Mesenchymal stem cell (in vitro differentiated cells and primary cell): ENCODE data around the gene TMEM108.

Source experiments
- DNase-seq: peaks from one replicate; pipeline ENCODE4 v3.0.0-alpha.2; 2013
- H2AFZ ChIP-seq: one replicate; pipeline ENCODE4 v1.6.1; 2013; ENCODE audit warnings: low read depth, mild to moderate bottlenecking, control low read depth, inconsistent platforms, low read length, moderate library complexity
- H2AK5ac ChIP-seq: 2 replicates; pipeline ENCODE4 v1.6.1; 2013; ENCODE audit warnings: low read length, moderate library complexity, mild to moderate bottlenecking, inconsistent platforms; ENCODE audit not compliant: severe bottlenecking
- H2BK120ac ChIP-seq: one replicate; pipeline ENCODE4 v1.6.1; 2013; ENCODE audit warnings: low read depth, mild to moderate bottlenecking, inconsistent platforms, low read length, moderate library complexity
- H2BK12ac ChIP-seq, 2 experiments: one replicate each; pipeline ENCODE4 v1.6.1; 2013; ENCODE audit warnings: inconsistent platforms in 2 of 2, low read length in 2 of 2, mild to moderate bottlenecking in 2 of 2, moderate library complexity in 2 of 2, control low read depth in 1 of 2
- H2BK15ac ChIP-seq: one replicate; pipeline ENCODE4 v1.6.1; 2013; ENCODE audit warnings: mild to moderate bottlenecking, low read depth, inconsistent platforms; ENCODE audit not compliant: poor library complexity, severe bottlenecking
- H2BK5ac ChIP-seq: 2 replicates; pipeline ENCODE4 v1.6.1; 2013; ENCODE audit warnings: low read depth, mild to moderate bottlenecking, low read length, control low read depth, inconsistent platforms; ENCODE audit not compliant: poor library complexity, severe bottlenecking
- H3K14ac ChIP-seq, 2 experiments: one replicate each; pipeline ENCODE4 v1.6.1; 2013; ENCODE audit warnings: inconsistent platforms in 2 of 2, low read length in 2 of 2, control low read depth in 1 of 2, mild to moderate bottlenecking in 1 of 2, moderate library complexity in 1 of 2
- H3K18ac ChIP-seq, 2 experiments: one replicate each; pipeline ENCODE4 v1.6.1; 2013; ENCODE audit warnings: inconsistent platforms in 2 of 2, low read length in 2 of 2, control low read depth in 1 of 2, low read depth in 1 of 2, mild to moderate bottlenecking in 1 of 2
- H3K23ac ChIP-seq, 2 experiments: one replicate each; pipeline ENCODE4 v1.6.1; 2013; ENCODE audit warnings: inconsistent platforms in 2 of 2, low read length in 2 of 2, mild to moderate bottlenecking in 2 of 2, moderate library complexity in 2 of 2, control low read depth in 1 of 2
- H3K27ac ChIP-seq: 2 replicates; pipeline ENCODE4 v1.5.1; 2013; ENCODE audit warnings: mild to moderate bottlenecking, moderate library complexity, low read length, control low read depth, inconsistent platforms; ENCODE audit not compliant: poor library complexity, severe bottlenecking
- H3K27me3 ChIP-seq, 2 experiments: 2 replicates each; pipeline versions ENCODE4 v1.6.1 to v1.7.0; 2013; ENCODE audit warnings: low read length in 2 of 2, mild to moderate bottlenecking in 2 of 2, moderate library complexity in 2 of 2, control low read depth in 1 of 2, inconsistent platforms in 1 of 2; ENCODE audit not compliant: control insufficient read depth in 1 of 2, insufficient read depth in 1 of 2
- H3K36me3 ChIP-seq, 2 experiments: 2 replicates each; pipeline versions ENCODE4 v1.6.1 to v1.7.0; 2013; ENCODE audit warnings: low read length in 2 of 2, control low read depth in 1 of 2, inconsistent platforms in 1 of 2, low read depth in 1 of 2, mild to moderate bottlenecking in 1 of 2; ENCODE audit not compliant: insufficient read depth in 2 of 2, control insufficient read depth in 1 of 2
- H3K4ac ChIP-seq, 2 experiments: one replicate each; pipeline ENCODE4 v1.6.1; 2013; ENCODE audit warnings: inconsistent platforms in 2 of 2, low read length in 2 of 2, mild to moderate bottlenecking in 2 of 2, moderate library complexity in 2 of 2, control low read depth in 1 of 2, low read depth in 1 of 2
- H3K4me1 ChIP-seq: 2 replicates; pipeline ENCODE4 v1.6.1; 2013; ENCODE audit warnings: low read depth, low read length, control low read depth; ENCODE audit not compliant: control insufficient read depth, insufficient read depth
- H3K4me2 ChIP-seq: 2 replicates; pipeline ENCODE4 v1.6.1; 2013; ENCODE audit warnings: low read length, mild to moderate bottlenecking, inconsistent platforms; ENCODE audit not compliant: poor library complexity, severe bottlenecking
- H3K4me3 ChIP-seq, 2 experiments: 2 replicates each; pipeline versions ENCODE4 v1.5.1 to v1.7.0; 2013; ENCODE audit warnings: low read length in 2 of 2, mild to moderate bottlenecking in 2 of 2, control low read depth in 1 of 2, low read depth in 1 of 2; ENCODE audit not compliant: insufficient read depth in 1 of 2
- H3K79me1 ChIP-seq: replicated peaks from 2 replicates; pipeline ENCODE4 v1.6.1; 2013; ENCODE audit warnings: mild to moderate bottlenecking, control low read depth, low read length, inconsistent platforms; ENCODE audit not compliant: poor library complexity, severe bottlenecking
- H3K9ac ChIP-seq: 2 replicates; pipeline ENCODE4 v1.7.0; 2013; ENCODE audit warnings: mild to moderate bottlenecking, low read length, moderate library complexity
- H3K9me3 ChIP-seq: 2 replicates; pipeline ENCODE4 v1.7.0; 2013; ENCODE audit warnings: mild to moderate bottlenecking, low read length; ENCODE audit not compliant: control insufficient read depth
- H4K8ac ChIP-seq: one replicate; pipeline ENCODE4 v1.6.1; 2013; ENCODE audit warnings: inconsistent platforms, mild to moderate bottlenecking, low read length, moderate library complexity
- H4K91ac ChIP-seq: one replicate; pipeline ENCODE4 v1.6.1; 2013; ENCODE audit warnings: mild to moderate bottlenecking, low read length, inconsistent platforms
- WGBS: methylation state at CpG from one replicate; pipeline ENCODE4 v1.1.7; 2013; ENCODE audit warnings: mixed read lengths; 5-methylcytosine and 5-hydroxymethylcytosine counted together

TMEM108 gene

DNA sequence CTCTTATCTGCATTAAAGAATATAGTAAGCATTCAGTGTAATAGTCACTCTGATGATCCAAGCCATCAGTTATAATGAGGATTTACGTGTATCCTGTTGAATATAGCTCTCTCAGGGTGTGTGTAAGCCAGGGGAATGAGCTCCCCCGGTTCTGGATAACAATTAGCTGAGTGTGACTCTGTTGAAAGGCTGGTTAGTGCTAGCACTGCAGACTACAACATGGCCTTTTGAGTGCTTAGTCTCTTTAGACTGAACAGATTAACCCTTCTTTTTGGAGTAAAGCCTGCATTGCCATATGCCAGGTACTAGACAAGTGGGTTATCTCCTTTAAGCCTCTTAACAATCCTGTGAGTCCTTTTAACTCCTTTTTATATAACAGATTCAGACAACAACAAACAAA is 119.5 kb downstream of the TMEM108 start:
- Histone ChIP-seq H3K4me1 (no peaks in the 10 kb centered on the region), H3K4me3 (no peak overlapping the region), H3K27me3 (peaks cover 0 to 2% of the 10 kb centered on the region in 2 experiments), H2BK12ac (no peak overlapping the region), H3K14ac (no peak overlapping the region), H4K91ac (no peak overlapping the region), H3K4me2 (no peak overlapping the region), H4K8ac (no peak overlapping the region), H3K23ac (no peak overlapping the region), H3K9ac (no peak overlapping the region), H3K4ac (no peak overlapping the region), H2BK15ac (no peak overlapping the region), H2AK5ac (no peak overlapping the region), H3K36me3 (no peaks in the 10 kb centered on the region), H2AFZ (no peak overlapping the region), H2BK120ac (no peak overlapping the region), H2BK5ac (no peak overlapping the region), H3K18ac (no peak overlapping the region), H3K9me3 (no peaks in the 10 kb centered on the region), H3K79me1 (no peaks in the 10 kb centered on the region), H3K27ac (no peak overlapping the region)
- 48% methylated on average over 2 of the region's 2 CpGs for WGBS
- DNase-seq: no peak

DNA sequence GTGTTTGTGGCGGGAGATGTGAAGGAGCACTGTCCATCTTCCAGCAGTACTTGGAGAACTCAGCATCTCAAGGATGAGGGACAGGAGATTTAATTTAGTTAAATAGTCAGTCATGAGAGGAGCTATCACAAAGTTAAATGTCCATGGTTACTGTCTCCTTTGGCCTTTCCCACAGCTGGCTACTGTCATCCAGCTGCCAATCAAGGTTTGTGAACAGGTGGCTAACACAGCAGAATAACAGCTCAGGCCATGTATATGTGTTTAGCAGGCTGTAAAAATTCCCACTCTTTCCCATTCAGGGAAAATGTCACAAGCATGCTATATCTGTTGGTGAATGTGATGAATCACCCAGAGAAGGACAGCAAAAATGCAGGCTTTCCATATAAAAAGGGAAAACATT is 120.5 kb downstream of the TMEM108 start:
- no peak overlapping the region for H3K9ac ChIP-seq
- no peak overlapping the region for H2AFZ ChIP-seq
- H3K36me3 ChIP-seq: no peaks in the 10 kb centered on the region
- H3K18ac ChIP-seq: no peak overlapping the region
- no peak overlapping the region for H3K4ac ChIP-seq
- H3K14ac ChIP-seq: no peak overlapping the region
- H2BK12ac ChIP-seq: no peak overlapping the region
- 100% methylated on average over 1 of the region's 1 CpG for WGBS
- H3K23ac ChIP-seq: no peak overlapping the region
- H3K27me3 ChIP-seq: peaks cover 0 to 2% of the 10 kb centered on the region in 2 experiments
- no peaks in the 10 kb centered on the region for H3K9me3 ChIP-seq
- H2BK15ac ChIP-seq: no peak overlapping the region
- H2BK120ac ChIP-seq: no peak overlapping the region
- no peak overlapping the region for H3K4me2 ChIP-seq
- H2BK5ac ChIP-seq: no peak overlapping the region
- H3K4me1 ChIP-seq: no peaks in the 10 kb centered on the region
- no peak overlapping the region for H4K8ac ChIP-seq
- H3K79me1 ChIP-seq: no peaks in the 10 kb centered on the region
- H3K4me3 ChIP-seq: no peak overlapping the region
- no peak overlapping the region for H3K27ac ChIP-seq
- DNase-seq: no peak
- no peak overlapping the region for H2AK5ac ChIP-seq
- no peak overlapping the region for H4K91ac ChIP-seq

DNA sequence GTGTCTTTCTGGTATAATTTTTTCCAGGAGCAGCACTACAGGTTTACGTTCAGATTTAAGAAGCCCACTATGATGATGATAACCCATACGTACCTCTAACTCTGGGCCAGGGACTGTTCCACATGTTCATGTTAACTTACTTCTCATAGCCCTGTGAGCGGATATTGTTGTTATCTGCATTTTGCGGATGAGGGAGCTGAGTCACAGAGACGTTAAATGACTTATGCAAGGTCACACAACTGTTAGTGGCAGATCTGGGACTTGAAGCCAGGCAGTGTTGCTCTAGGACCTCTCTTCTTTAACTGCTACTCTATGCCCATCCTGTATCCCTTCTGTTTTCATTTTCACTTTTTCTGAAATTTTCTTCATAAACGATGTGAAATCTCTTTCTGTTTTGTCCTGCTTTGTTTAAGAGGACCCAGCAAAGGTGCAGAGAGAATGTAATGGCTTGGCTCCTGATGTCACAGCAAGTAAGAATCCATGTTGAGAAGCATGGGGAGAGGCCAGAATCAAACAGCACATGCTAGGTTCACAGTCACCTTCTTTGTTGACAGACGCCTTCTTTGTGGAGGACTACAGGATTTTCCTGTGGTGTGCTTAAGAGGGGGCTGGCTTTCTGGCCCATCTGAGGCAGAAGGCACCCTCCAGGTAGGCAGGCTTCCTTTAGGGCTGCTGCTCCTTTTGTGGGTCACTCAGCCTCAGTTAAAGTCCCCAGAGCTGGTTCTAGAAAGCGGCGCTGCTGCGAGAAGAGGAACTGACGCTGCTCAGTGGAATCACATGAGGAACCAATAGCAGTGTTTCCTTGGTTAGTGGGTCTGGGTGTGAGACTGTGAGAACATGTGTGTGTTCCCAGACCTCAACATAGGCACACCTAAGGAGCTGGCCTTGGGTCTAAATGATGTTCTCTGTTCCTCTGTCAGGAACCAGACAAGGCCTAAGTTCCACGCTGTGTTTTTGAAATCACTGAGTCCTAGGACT is 121.6 kb downstream of the TMEM108 start:
- no peak overlapping the region for H3K23ac ChIP-seq
- H3K4me3 ChIP-seq: no peak overlapping the region
- H2BK12ac ChIP-seq: no peak overlapping the region
- H2AK5ac ChIP-seq: no peak overlapping the region
- no peak overlapping the region for H2AFZ ChIP-seq
- H3K4me1 ChIP-seq: no peaks in the 10 kb centered on the region
- no peaks in the 10 kb centered on the region for H3K9me3 ChIP-seq
- whole genome bisulfite sequencing: 87% methylated on average over 12 of the region's 12 CpGs
- H3K27me3 ChIP-seq: peaks cover 0 to 2% of the 10 kb centered on the region in 2 experiments
- no peak for DNase-seq
- no peak overlapping the region for H3K4me2 ChIP-seq
- H3K14ac ChIP-seq: no peak overlapping the region
- no peak overlapping the region for H2BK15ac ChIP-seq
- no peak overlapping the region for H2BK5ac ChIP-seq
- no peak overlapping the region for H4K91ac ChIP-seq
- H3K4ac ChIP-seq: no peak overlapping the region
- no peak overlapping the region for H3K27ac ChIP-seq
- H4K8ac ChIP-seq: no peak overlapping the region
- H3K36me3 ChIP-seq: no peaks in the 10 kb centered on the region
- H3K9ac ChIP-seq: no peak overlapping the region
- no peak overlapping the region for H2BK120ac ChIP-seq
- H3K18ac ChIP-seq: no peak overlapping the region
- no peaks in the 10 kb centered on the region for H3K79me1 ChIP-seq

DNA sequence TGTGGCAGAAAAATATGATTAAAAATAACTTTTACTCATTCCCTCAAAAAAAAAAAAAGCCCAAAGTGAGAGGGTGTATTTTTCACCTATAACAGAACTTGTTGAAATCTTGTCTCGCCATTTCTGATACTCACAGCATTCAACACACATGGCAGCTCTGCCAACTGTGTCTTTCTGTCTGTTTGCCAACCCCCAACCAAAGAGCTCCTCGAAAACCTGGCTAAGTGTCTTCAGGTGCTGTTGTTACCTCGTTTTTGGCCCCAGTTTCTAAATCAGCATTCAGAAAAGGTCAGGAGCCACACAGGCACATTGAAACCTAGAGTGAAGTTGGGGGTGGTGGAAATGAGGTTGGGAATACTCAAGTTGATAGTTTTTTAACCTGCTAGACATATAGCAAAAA is 123.5 kb downstream of the TMEM108 start:
- 39% methylated on average over 3 of the region's 3 CpGs for WGBS

More for the DNA sequence above, 123.5 kb downstream of the TMEM108 start:
- Histone ChIP-seq H3K4me1 (no peaks in the 10 kb centered on the region), H3K18ac (no peak overlapping the region), H4K91ac (no peak overlapping the region), H3K14ac (no peak overlapping the region), H3K9ac (no peak overlapping the region), H2BK5ac (no peak overlapping the region), H3K27me3 (peaks cover 0 to 2% of the 10 kb centered on the region in 2 experiments), H2BK15ac (no peak overlapping the region), H3K9me3 (no peaks in the 10 kb centered on the region), H2BK120ac (no peak overlapping the region), H3K79me1 (no peaks in the 10 kb centered on the region), H2BK12ac (no peak overlapping the region), H3K36me3 (no peaks in the 10 kb centered on the region), H3K4me2 (no peak overlapping the region), H3K27ac (no peak overlapping the region), H2AK5ac (no peak overlapping the region), H2AFZ (no peak overlapping the region), H3K23ac (no peak overlapping the region), H3K4me3 (no peak overlapping the region), H4K8ac (no peak overlapping the region), H3K4ac (no peak overlapping the region)
- no peak for DNase-seq
